Muscle of back (tissue), 11 donors: ENCODE results near the gene CACNA2D2. TPM values are rescaled to one million over a fixed set of nuclear protein-coding genes. Genes with fewer than 3 reads are reported as not detected.
"Not testable (repeated sequence)": the region's sequence is repeated elsewhere in the genome, so short reads cannot be mapped to it uniquely, and the experiment has no call there.

Experiments used
- DNase-seq, 3 donors: peaks; one replicate each; pipeline versions ENCODE4 v3.0.0 to v3.0.0-alpha.2; 2013
- polyA plus RNA-seq, 10 donors: library from polyadenylated mRNA; unstranded; fragments of 120-200 nt; gene quantifications; one replicate each; pipeline ENCODE4 v1.2.1, GENCODE V29; 2013; ENCODE audit not compliant: insufficient read length in 10 of 10

CACNA2D2 gene
- polyA plus RNA-seq, 10 donors, result 3.6 to 11.0 (median 5.7) TPM

DNA sequence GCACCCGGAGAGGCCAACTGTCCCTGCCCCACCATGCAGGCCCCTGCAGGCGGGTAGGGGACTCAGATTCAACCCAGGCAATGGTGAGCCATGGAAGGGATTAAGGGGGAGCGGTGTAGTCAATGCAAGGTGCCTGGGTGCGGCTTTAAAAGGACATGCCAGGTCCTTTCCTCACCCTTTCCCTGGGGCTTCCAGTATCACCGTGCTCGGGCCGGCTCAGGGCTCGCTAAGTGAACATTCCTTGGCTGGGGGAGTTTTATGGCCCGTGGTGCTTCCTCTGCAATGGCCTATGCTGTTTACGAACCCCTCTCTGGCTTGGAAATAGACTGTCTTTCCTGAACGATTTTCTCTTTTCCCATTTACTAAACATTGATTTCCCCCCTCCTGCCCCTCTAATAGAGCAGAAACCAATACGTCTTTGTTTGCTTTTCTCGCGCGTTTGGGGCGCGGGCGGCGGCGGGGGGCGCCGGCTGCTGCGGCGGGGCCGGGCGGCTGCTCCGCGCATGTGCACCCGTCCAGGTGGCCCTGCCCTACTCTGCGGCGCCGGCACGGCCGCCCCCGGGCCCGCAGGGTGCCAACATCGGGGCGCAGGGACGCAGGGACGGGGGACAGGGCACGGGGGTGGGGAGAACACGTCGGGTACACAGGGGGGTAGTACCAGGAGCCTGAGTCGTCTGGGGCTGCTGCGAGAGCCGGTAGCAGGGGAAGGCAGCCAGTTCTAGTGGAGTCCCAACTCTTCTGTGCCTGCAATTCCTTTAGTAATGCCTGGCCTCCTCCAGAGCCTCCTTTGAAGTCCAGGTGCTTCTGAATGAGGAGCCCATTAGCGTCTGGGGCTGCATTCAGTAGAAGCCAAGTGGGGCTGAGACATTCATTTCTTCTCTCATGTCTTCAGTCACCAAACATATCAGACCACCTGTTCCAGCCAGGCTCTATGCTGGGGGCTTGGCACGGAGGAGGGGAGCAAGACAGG is 26.9 kb upstream of the CACNA2D2 start:
- DNase-seq, result no peak

DNA sequence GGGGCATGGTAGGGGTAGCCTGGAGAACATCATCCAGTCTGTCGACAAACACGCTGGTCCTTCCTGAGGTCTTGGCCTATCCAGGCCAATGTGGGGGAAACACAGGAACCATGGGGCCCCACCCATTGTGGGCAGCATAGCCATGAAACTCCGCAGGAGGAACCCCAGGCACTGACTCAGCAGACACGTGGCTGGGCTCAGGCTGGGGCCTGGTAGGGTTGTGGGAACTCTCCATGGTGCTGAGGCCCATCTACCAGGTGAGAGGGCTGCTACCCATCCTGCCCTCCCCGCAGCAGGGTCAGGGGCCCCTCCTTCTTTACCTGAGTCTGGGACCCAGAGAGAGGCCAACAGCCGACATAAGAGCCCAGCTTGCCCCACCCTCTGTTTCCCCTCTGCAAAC is 22.6 kb upstream of the CACNA2D2 start:
- peak in 1 of 3 donors; percentile 52 for DNase-seq

DNA sequence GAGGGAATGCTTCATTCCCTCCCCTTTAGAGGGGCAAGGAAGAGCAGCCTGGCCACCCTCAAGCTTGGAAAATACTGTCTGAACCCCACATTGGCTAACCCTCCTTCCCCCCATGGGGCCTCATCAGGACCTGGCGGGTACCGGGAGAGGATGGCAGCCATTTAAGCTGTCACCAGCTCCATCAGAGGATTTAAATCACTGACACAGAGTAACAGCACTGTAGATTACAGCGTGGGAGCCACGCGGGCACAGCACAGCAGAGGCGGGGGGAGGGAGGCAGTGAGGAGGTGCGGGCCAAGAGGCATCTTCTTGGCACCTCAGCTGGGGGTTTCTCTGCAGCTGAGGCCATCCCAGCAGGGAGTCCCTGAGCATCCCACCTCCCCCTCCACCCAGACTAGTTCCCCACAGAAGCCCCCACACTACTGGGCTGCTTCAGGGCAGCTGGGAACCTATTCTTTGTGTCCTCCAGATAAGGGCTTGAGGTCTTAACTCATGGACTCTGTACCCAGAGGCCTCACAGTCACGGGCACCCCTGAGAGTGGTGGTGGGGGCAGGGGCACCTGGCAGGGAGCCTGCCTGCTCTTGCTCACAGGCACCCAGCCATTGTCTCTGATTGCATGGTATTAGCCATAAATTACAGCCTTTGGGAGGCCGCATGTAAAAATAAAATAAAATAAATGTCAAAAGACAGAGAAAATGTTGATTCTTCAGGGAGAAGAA is 21.9 kb upstream of the CACNA2D2 start:
- DNase-seq, result no peak

DNA sequence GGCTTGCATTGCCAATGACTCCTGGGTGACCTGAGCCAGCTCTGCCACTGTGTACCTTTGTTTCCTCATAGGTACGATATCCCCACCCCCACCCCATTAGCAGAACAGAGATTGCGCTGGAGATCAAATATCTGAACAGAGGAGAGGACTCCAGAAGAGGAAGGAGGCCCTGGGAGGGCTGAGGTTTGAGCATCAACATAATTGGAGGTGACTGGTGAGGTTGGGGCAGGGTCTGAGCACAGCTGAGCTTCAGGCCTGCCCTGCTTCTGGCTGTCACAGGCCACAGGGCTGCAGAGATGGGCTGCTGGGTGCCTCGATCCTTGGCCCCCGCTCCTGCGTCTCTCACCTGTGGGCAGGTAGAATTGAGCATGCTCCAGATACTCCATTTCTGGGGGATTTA is 21.3 kb upstream of the CACNA2D2 start:
- DNase-seq, result no peak

DNA sequence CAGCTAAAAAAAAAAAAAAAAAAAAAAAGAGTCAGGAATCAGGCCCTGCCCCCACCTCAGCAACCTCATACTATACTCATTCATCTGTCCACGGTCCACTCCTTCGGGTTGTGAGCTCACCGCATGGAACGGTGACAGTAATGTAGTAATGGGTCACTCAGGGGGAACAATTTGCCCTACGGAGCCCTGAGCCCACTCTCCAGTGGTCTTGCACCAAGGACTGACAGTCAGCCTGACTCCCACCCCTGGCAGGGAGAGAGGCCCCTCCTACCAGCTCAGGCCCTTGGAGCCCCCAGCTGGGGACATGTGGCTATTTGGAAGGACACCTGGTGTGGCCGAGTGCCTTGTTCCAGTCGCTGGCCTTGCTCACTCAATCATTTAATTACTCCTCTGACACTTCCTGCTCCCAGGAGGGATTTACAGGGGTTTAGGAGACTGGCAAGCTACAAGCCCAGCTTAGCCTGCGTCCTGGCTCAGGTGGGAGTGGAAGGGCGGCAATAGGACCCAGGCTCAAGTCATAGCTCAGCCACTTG is 19.9 kb upstream of the CACNA2D2 start:
- no peak for DNase-seq

DNA sequence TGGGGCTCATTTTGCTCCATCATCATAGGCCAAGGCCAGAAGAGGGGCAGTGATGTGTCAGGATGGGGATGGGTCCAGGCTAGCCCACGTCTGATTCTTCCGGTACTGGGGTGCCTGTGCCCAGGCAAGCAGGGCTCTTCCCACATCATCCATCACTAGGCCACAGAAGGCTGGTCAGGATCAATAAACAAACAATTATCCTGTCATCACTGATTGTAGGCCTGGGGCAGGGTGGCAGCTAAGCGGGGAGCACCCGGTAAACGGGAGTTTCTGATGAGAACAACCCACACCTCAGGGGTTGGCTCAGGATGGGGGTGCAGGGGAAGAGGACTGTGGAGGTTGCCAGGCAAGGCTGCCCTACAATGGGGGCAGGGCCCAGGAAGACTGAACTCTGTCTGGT is 18.1 kb upstream of the CACNA2D2 start:
- DNase-seq, result no peak

DNA sequence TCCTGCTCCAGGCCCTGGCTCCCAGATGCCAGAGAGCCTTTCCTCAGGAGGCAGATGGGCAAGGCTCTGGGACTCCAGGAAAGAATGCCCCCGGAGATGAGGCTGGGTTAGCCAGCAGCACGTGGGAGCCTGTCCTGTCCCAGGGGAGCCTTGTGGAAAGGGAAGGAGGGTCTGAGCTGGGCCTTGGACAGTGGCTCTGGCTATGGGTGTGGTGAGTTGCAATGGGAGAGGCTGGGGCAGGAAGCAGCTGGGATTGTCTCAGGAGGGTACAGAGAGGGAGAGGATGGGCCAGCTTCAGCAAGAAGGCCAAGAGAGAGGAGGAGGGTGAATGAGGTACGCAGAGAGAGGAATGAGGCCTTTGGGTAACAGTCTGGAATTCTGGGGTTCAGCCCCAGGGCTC is 17.4 kb upstream of the CACNA2D2 start:
- DNase-seq, result no peak

DNA sequence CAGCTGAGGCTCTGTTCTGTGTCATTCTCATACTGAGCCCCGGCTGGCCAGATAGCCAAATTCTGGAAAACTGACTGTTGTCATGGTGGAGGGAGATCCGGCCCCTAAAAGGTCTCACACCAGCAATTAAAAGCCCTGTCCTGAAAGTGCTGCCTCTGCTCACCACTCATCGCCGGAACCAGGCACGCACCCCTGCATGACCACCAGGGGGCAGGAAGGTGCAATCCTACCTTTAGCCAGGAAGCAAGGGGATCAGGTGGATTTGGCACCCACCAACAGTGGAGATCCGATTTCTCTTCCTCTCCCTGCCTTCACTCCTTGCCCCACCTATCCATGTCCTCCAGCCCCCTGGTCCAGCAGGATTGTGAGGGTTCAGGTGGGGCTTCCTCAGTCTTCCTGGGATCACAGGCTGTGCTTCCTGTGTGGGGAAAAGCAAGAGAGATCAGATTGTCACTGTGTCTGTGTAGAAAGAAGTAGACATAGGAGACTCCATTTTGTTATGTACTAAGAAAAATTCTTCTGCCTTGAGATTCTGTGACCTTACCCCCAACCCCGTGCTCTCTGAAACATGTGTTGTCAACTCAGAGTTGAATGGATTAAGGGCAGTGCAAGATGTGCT is 16.1 kb upstream of the CACNA2D2 start:
- peak in 2 of 3 donors; percentile 37 to 60 for DNase-seq

DNA sequence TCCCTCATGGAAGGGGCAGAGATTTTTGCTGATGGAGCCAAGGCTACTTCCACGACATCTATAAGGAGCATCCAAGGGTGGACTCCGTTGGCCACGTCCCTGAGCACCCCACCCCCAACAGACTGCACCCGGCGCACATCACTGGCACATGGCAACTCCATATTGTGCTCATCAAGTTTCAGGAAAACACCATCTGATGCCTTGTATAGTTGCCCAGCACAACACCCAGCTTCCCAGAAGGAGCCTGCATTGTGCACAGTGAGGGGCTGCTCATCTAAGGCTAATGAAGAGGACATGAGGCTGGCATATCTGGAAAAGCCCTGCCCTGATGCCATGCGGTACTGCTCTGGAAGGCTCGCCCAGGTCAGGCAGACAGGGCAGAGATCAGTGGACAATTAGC is 15.0 kb upstream of the CACNA2D2 start:
- DNase-seq, result no peak

DNA sequence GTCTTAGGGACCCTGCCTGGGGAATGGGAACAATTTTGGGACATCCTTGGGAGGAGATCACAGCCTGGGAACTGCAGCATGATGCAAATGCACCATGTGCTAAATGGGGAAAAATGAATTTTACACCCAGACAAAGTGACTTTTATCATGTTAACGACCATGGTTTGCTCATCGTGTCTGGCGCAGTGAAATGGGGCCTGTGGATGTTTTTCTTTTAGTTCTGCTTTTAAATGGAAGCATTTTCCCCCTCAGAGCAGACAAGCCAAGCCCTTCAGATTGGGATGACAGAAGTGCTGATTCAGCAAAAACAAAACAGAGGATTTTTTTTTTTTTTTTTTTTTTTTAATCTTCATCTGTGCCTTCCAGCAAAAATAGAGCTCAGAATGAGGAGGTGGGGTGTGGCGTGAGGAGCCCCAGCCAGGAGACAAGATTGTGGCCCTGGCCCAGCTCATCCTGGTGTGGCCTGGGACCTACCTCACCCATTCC is 14.3 kb upstream of the CACNA2D2 start:
- no peak for DNase-seq

DNA sequence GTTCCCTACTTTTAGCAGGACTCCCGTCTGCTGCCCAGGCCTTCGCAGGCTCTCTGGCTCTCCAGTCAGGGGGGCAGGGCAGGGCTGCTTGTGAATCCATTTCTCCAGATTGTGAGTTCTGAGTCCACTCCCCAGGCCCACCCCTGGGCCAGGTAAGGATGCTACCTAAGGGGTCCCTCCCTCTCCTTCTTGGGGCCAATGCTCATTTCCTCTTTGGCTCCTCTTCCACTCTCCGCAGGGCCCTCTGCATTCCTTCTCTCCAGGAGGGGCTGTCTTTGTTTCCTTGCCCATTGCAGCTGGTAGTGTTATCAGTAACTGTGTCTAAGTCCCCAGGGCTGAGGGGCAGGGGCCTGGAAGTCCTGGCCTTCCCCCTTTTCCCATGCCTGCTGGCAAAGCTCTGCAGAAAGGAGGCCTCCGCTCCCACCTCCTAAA is 13.0 kb upstream of the CACNA2D2 start:
- no peak for DNase-seq

DNA sequence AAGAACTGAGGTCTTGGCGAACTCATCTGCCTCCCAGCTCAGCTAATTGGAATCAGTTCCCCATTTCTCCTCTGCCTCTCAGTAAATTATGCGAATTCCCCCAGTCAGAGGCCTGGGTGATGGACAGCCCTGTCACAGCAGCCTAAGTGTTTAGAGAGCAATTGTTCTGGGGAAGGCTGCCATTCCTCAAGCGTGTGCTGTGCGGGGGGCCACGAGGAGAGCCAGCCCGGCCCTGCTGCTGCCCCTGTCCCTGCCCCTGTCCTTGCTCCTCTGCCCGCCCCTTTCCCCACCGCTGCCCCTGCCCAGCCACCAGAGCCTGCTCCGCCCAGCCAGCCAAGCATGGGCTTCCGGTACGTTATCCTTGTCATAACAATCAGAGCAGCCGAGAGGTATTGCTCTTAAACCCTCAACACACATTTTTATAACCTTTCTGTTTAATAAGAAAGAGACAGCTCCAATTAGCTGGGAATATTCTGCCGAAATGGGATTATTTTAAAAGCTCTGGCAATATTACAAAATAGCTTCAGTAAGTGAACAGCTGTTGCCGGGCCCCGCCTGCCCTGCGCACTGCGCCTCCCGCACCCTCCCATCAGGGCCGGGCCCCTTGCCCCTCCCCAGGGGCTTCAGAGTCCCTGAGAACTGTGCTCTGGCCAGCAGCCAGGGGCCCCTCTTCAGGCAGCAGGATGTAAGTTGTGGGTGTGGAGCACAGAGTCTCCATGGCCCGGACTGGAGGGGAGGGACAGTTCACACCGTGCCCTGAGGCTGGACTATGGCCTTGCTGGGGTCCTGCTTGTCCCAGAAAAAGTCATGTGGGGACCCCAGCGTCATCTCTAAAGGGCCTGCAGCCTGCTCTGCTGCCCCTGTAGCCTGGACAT is 12.4 kb upstream of the CACNA2D2 start:
- peak; percentile 49 to 77 (median 59) for DNase-seq

DNA sequence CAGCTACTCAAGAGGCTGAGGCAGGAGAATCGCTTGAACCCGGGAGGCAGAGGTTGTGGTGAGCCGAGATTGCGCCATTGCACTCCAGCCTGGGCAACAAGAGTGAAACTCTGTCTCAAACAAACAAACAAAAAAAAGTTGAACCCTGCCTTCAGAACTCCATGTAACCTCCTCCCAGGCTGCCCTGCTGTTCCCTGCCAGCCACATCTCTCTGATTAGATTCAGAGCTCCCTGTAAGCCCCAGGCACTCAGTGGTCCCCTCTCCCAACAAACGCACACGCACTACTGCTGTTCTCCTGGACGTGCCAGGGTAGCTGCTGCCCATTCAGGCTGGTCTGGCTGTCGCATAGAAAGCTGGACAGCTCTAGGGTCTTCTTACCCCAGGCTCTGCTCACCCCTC is 9.5 kb upstream of the CACNA2D2 start:
- not testable (repeated sequence) for DNase-seq

DNA sequence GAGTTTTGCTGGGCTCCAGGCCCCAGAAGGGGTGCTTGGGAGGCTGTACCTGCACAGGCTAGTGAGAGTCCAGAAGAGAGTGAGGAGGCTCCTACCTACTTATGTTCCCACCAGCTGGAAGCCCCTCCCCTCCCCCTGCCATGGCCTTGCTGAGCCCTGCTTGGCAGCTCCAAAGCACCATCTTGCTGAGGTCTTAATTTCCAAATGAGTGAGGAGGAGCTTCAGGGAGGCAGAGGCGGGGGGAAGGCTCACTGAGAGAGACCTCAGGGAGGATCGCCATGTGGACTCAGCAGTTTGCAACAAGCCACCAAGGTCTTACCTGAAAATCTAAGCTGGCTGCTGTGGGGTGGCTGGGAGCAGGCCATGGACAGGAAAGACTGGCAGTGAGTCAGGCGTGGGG is 8.7 kb upstream of the CACNA2D2 start:
- DNase-seq, result no peak

DNA sequence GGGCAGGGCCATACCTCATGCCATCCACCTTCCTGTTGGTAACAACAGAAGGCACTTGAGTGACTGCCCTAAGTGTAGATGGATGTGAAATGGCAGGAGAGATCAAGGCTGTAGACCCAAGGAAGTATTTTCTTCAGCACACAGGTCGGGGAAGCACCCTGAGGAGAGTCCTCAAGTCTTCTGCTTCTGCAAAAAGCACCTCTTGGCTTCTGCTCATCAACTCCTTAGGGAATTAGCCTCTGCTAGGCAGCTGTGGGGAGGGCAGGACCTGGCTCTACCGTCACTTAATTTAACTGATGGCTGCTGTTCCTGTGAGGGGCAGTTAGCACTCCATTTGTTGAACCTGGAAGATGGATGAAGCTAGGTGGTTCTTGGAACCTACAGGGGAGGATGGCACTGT is 6.9 kb upstream of the CACNA2D2 start:
- no peak for DNase-seq

DNA sequence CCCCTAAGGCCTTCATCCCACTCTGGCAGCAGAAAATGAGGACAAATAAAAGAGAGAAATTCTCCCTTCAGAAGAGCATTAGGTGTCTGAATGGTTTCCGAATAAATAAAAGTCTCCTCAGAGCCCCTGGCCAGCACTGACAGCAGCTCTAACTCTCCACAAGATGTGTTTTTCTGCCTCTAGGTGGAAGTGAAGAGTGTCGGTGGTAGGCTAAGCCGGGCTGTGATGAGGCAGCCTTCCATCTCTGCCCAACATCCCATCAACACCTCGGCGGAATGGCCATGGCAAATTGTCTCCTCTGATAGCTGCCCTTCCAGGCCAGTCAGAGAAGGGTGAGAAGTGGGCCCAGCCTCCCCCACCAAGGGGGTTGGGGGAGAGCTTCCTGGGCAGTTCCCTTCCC is 6.3 kb upstream of the CACNA2D2 start:
- no peak for DNase-seq

DNA sequence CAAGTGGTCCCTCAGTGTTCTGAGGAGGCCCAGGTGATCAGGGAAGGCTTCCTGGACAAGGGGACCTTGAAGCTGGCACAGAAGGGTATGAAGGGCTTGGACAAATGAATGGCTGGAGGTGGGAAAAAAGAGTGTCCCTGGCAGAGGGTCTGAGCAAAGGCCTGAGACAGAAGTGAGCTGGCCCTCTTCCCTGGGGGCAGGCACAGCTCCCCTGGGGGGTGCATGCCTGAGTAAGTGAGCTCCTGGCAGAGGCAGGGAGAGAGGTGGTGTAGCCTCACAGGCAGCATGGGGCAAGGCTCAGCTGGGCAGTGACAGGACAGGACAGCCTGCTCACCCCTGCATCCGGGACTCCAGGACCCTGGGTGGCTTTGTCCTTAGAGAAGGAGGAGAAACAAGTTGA is 5.4 kb upstream of the CACNA2D2 start:
- DNase-seq, result no peak

DNA sequence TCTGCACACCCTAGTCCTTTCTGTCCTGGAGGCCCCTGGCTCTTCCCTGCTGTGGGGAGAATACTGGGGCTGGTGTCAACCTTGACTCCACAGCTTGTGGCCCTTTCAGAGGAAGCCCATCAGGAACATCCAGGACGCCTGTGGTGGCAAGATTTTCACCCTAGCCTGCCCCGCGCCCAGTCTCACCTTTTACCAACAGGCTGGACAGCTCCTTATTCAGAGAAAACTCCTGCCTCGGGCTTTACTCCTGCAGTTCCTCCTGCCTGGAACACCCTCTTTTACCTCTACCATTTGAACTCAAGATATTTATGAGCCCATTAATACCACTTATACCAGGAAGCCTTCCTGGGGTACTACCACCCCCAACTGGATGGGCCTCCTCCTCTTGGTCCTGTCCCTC is 2.7 kb upstream of the CACNA2D2 start:
- no peak for DNase-seq

DNA sequence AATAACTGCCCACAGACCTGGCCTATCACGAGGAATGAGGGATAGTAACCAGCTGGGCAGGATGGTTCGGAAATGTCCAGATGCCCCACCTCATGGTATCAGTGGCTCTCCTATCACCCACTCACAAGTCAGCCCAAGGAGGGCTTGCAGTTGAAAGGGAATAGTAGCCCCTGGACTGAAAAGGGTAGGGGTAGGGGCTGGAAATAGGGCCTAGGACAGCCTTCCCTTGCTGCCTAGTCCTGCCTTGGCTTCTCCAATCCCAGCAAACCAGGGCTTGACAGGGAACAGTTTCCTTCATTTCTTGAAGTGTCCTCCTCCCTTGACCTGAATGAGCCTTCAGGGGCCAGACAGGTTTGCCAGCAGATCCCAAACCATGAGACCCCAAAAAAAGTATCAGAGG is 1.2 kb upstream of the CACNA2D2 start:
- DNase-seq, result no peak

DNA sequence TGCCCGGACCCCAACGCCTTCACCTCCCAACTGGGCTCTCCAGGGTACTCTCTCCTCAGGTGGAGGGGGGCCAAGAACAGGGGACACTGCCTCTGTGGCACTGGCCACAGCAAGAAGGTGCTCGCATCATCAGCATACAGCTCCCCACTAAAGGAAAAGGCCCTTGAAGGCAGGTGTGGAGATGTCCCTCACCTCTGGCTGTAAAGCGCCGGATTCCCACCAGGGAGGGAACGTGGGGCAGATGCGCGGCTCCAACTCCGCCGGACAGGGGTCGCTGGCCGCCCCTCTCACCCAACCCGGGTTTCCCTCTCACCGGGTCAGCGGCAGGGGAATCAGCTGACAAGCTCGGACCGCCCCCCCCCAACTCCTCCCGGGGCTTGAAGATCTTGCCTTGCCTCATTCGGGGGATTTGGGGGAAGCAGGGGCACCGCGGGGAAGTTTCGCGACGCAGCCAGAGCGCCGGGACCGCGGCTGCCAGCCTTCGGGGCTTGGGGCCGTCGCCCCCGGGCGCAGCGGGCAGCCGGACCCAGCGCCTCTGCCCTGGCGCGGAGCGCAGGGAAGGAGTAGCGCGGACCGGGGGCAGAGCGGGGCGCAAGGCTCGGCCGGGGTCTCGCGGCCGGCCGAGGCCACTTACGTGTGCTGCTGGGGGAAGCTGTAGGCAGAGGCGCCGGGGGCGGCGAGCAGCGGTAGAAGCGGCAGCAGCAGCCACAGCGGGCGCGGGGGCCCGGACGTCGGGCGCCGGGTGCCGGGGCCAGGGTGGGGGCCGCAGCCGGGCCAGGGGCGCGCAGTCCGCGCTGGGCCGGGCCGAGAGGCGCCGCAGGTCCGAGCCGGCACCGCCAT is 630 bp downstream of the CACNA2D2 start:
- peak in 1 of 3 donors; percentile 34 for DNase-seq
